Psoas muscle (tissue), 8 donors: ENCODE data around the gene VWA7. TPM values are rescaled to one million over a fixed set of nuclear protein-coding genes. Genes with fewer than 3 reads are reported as not detected.

Source experiments
- ATAC-seq, 4 donors: fragments of 200-7000 bp; cut with Tn5 transposase; one replicate each; pipeline ENCODE4 v1.9.1; 2020; ENCODE audit warnings: moderate library complexity in 3 of 4, mild to moderate bottlenecking in 2 of 4
- DNase-seq, 2 donors: peaks; one replicate each; pipeline ENCODE4 v3.0.0-alpha.2; 2020
- H3K27ac ChIP-seq: fragments of 200-600 bp; one replicate; pipeline ENCODE4 v1.8.0; 2022
- H3K27me3 ChIP-seq, 3 donors: fragments of 200-600 bp in 1 of 3; one replicate each; pipeline versions ENCODE4 v1.6.1 to v1.8.0; 2013 to 2022; ENCODE audit warnings: low read length in 2 of 3, mild to moderate bottlenecking in 2 of 3, moderate library complexity in 1 of 3; ENCODE audit not compliant: insufficient read depth in 3 of 3
- H3K36me3 ChIP-seq, 2 donors: fragments of 200-600 bp in 1 of 2; one replicate each; pipeline versions ENCODE4 v1.6.1 to v1.8.0; 2013 to 2022; ENCODE audit warnings: low read depth in 1 of 2, mild to moderate bottlenecking in 1 of 2, moderate library complexity in 1 of 2; ENCODE audit not compliant: insufficient read depth in 1 of 2
- H3K4me1 ChIP-seq: fragments of 200-600 bp; one replicate; pipeline ENCODE4 v1.8.0; 2022
- H3K4me3 ChIP-seq: fragments of 200-600 bp; one replicate; pipeline ENCODE4 v1.8.0; 2022; ENCODE audit warnings: mild to moderate bottlenecking
- H3K9me3 ChIP-seq: fragments of 200-600 bp; one replicate; pipeline ENCODE4 v1.8.0; 2022
- WGBS, 3 donors: extraction: QIAGEN DNeasy Blood & Tissue Kit; methylation state at CpG; one replicate each; pipeline versions ENCODE4 v1.1.6 to v1.1.7; 2013; 5-methylcytosine and 5-hydroxymethylcytosine counted together
- intact Hi-C, 2 donors: fragments of 100-400 bp; cut with DNase I; formaldehyde crosslinking; loops; one replicate each; pipeline versions ENCODE4 v1.11.0 to v1.14.2; 2022
- polyA plus RNA-seq, 3 donors: library from polyadenylated mRNA; stranded (reverse); fragments of 200-250 nt; gene quantifications; one replicate each; pipeline ENCODE4 v1.2.3, GENCODE V29; 2013
- total RNA-seq, 4 donors: library from RNA; stranded (reverse); fragmentation: NEBNext Ultra II Directional in 2 of 4; extraction: Animal tissue kit (Norgen Biotek cat#: 25700) in 2 of 4; gene quantifications; one replicate each; pipeline versions ENCODE4 v1.2.1 to v1.2.4, GENCODE V29; 2021 to 2023
- TF ChIP-seq, protein P1 (sequence below): fragments of 200-600 bp; IDR thresholded peaks from one replicate; pipeline ENCODE4 v1.8.0; 2022; ENCODE audit warnings: antibody characterized with exemption
- donor health status: healthy with polysubstance abuse.
- donor health status: DM: no; HTN: no; CAD: no; lungs with moderate emphysema.
- donor health status: Bipolar disorder and iron deficiency.
- donor health status: healthy.
- donor health status: DM: yes; HTN: yes; CAD: no.
- donor health status: DM: no; HTN: no; CAD: no.
- donor health status: DM: no; HTN: no; CAD: no.
- donor health status: DM: yes; HTN: yes; CAD: no.

VWA7 gene
- total and polyA plus RNA-seq, 7 donors = 0.76 to 8.0 (median 5.2) TPM

- Histone ChIP-seq H3K9me3 (no peaks in the 10 kb centered on the region), H3K27me3 (no peaks in the 10 kb centered on the region), H3K27ac (no peak overlapping the region), H3K4me3 (no peak overlapping the region), H3K4me1 (no peaks in the 10 kb centered on the region), H3K36me3 (no peaks in the 10 kb centered on the region)
- DNase-seq (no peak), ATAC-seq (no peak)
- intact Hi-C loops = no loop called here
- 97 to 100% (median 98%) methylated on average over 2 of the region's 2 CpGs for WGBS, 3 donors
- TF ChIP-seq, protein P1, sequence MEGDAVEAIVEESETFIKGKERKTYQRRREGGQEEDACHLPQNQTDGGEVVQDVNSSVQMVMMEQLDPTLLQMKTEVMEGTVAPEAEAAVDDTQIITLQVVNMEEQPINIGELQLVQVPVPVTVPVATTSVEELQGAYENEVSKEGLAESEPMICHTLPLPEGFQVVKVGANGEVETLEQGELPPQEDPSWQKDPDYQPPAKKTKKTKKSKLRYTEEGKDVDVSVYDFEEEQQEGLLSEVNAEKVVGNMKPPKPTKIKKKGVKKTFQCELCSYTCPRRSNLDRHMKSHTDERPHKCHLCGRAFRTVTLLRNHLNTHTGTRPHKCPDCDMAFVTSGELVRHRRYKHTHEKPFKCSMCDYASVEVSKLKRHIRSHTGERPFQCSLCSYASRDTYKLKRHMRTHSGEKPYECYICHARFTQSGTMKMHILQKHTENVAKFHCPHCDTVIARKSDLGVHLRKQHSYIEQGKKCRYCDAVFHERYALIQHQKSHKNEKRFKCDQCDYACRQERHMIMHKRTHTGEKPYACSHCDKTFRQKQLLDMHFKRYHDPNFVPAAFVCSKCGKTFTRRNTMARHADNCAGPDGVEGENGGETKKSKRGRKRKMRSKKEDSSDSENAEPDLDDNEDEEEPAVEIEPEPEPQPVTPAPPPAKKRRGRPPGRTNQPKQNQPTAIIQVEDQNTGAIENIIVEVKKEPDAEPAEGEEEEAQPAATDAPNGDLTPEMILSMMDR = no peak
Measured at GRCh38 chr6:31758281-31758680, 18.8 kb downstream of the VWA7 start.

DNA sequence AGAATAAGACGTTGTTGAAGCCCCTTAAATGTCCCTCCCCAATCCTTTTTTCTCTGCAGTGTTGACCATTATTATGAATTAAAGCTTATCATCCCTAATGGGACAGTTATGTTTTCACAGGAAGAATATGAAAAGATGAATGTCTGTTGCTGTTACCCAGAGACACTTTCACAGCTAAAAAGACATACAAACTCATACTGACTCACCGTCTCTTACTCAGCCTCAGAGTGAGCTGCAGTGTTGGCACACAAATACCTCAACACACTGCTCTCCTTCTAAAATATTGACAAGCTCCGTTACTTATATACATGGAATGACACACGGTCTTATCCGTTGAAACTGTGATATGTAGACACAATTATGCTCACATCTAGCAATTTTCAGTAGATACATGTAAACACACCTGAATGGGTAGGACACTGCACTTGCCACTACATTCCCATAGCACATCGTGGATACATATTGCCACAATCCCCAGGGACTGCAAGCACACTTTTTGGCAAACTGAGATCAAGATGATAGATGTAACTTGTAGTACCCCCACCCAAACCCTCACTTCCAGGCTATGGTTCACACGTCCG is 24.3 kb downstream of the VWA7 start:
- ATAC-seq (no peak), DNase-seq (no peak)
- H3K27ac ChIP-seq = no peak overlapping the region
- no peaks in the 10 kb centered on the region for H3K4me1 ChIP-seq
- 73 to 74% (median 74%) methylated on average over 8 of the region's 8 CpGs for WGBS, 3 donors
- no peaks in the 10 kb centered on the region for H3K36me3 ChIP-seq
- TF ChIP-seq, protein P1 = no peak
- no peak overlapping the region for H3K4me3 ChIP-seq
- no peaks in the 10 kb centered on the region for H3K9me3 ChIP-seq
- intact Hi-C loops = no loop called here
- no peaks in the 10 kb centered on the region for H3K27me3 ChIP-seq

DNA sequence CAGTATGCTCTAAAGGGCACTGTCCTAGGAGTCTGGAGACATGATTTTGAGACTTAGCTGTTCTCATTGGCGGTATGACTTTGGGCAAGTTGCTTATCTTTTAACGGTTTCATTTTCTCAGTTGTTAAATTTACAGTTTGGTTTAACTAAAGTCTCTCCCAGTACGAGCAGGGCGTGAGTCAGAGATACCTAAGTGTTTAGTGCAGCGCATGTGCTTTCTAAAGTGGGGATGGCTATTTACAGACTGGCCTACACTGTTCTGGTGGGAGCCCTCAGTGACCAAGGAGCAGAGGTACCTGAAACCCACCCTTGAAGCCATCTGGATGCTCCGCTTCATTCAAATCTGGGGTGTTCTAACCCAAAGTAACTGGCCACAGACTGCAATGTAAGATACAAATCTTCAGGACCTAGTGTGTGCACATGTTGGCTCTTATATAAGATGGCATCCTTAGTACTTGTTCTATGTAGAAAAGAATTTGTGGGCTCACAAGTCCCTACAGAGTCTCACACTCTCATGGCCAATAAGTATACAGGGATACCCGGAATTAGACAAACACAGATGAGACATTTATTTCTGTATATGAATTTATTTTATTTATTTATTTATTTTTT is 26.6 kb downstream of the VWA7 start:
- no peaks in the 10 kb centered on the region for H3K36me3 ChIP-seq
- no peaks in the 10 kb centered on the region for H3K9me3 ChIP-seq
- no peaks in the 10 kb centered on the region for H3K4me1 ChIP-seq
- WGBS, 3 donors = 92 to 96% (median 93%) methylated on average over 7 of the region's 7 CpGs
- DNase-seq (no peak), ATAC-seq (no peak)
- intact Hi-C loops = no loop called here
- TF ChIP-seq, protein P1 = no peak
- no peak overlapping the region for H3K27ac ChIP-seq
- no peaks in the 10 kb centered on the region for H3K27me3 ChIP-seq
- H3K4me3 ChIP-seq = no peak overlapping the region

DNA sequence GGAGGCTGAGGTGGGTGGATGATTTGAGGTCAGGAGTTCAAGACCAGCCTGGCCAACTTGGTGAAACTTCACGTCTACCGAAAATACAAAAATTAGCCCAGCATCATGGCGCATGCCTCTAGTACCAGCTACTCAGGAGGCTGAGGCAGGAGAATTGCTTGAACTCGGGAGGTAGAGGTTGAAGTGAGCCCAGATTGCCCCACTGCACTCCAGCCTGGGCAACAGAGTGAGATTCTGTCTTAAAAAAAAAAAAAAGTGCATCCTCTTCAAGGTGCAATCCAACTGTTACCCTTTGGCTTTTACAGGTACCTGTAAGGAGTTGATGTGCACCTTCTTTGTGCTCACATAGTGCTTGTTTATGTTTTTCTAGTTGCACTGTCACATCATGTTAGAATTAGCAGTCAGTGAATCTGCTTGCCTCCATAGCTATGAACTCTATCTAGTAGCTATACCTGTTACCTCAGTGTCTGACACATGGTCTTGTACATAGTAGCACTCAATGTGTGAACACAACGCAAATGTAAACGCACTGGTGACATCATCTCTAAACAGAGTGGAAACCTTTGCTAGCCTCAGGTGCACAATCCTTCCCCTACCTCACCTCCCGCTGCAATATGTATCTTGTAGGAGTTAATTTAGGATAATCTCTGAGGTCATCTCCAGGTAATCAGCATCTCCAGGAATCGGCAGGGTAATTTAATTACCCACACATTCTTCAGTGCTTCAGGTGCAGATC is 27.7 kb downstream of the VWA7 start:
- 92 to 96% (median 93%) methylated on average over 8 of the region's 8 CpGs for WGBS, 3 donors
- no peaks in the 10 kb centered on the region for H3K9me3 ChIP-seq

More for the DNA sequence above, 27.7 kb downstream of the VWA7 start:
- H3K27me3 ChIP-seq = no peaks in the 10 kb centered on the region
- intact Hi-C loops = no loop called here
- TF ChIP-seq, protein P1 = no peak
- no peak overlapping the region for H3K4me3 ChIP-seq
- H3K36me3 ChIP-seq = no peaks in the 10 kb centered on the region
- H3K27ac ChIP-seq = no peak overlapping the region
- no peak for DNase-seq
- H3K4me1 ChIP-seq = no peaks in the 10 kb centered on the region
- no peak for ATAC-seq
